Gastrocnemius medialis (tissue), 4 donors: ENCODE measurements around the gene ADCYAP1R1.

Source experiments
- CTCF ChIP-seq, 5 experiments: fragments of 450-650 bp in 3 of 5; fragments of 200-600 bp in 2 of 5; sonication (generic) in 2 of 5; IDR thresholded peaks in 4 of 5; conservative IDR thresholded peaks in 1 of 5; 1 replicate in 4 of 5; 2 replicates in 1 of 5; pipeline ENCODE4 v1.5.1; 2016 to 2019; ENCODE audit warnings: antibody characterized with exemption in 5 of 5, mild to moderate bottlenecking in 3 of 5, moderate library complexity in 3 of 5
- POLR2A ChIP-seq, 2 donors: fragments of 450-650 bp; IDR thresholded peaks; one replicate each; pipeline ENCODE4 v1.6.1; 2017; ENCODE audit warnings: antibody characterized with exemption in 2 of 2, mild to moderate bottlenecking in 2 of 2, moderate library complexity in 2 of 2

- TF ChIP-seq CTCF (IDR thresholded peaks at IDR 0.05 in 4 of 5, conservative IDR thresholded peaks at IDR 0.05 in 1 of 5) (no peak), POLR2A (IDR thresholded peaks at IDR 0.05) (no peak)
These were observed 69.5 kb downstream of the ADCYAP1R1 start for GRCh38 chr7:31121601-31122000.
